ENCODE results near the gene C1S. TPM values are rescaled to one million over a fixed set of nuclear protein-coding genes. Genes with fewer than 3 reads are reported as not detected.
A peak's percentile ranks its signal among the peaks of the same experiment; 100 is the strongest.
"Not testable (repeated sequence)": the region's sequence is repeated elsewhere in the genome, so short reads cannot be mapped to it uniquely, and the experiment has no call there.

Gene C1S
- total RNA-seq = 100 to 1,000 TPM; 235 to 451 (median 312) TPM
- polyA plus RNA-seq = 100 to 1,000 TPM; 102 to 179 (median 128) TPM
- long read RNA-seq, donor 1, transcript C1S-202 (12 exons, 2,635 nt) = minor isoform, 6 of 75 reads
- long read RNA-seq, donor 1, transcript C1S-201 (12 exons, 2,972 nt) = major isoform, 12 of 75 reads
- long read RNA-seq, donor 1, partial matches to known transcripts = 56 of 75 reads
- long read RNA-seq, donor 1, other reads (novel, unspliced or antisense) = 0 of 75 reads
- long read RNA-seq, donor 2, transcript C1S-202 (12 exons, 2,635 nt) = minor isoform, 6 of 98 reads
- long read RNA-seq, donor 2, transcript C1S-201 (12 exons, 2,972 nt) = major isoform, 12 of 98 reads
- long read RNA-seq, donor 2, partial matches to known transcripts = 78 of 98 reads
- long read RNA-seq, donor 2, other reads (novel, unspliced or antisense) = 0 of 98 reads

- Histone ChIP-seq H3K27ac (peak within 1 kb of the TSS; percentile 35 to 81 (median 73)), H3K9me3 (no peaks in the 10 kb centered on the region), H3K36me3 (peaks cover 0 to 8% (median 0%) of the 10 kb centered on the region in 6 donors), H3K4me3 (peak within 1 kb of the TSS in 7 of 8 donors; percentile 5 to 57 (median 24)), H3K27me3 (replicated peaks in 1 of 7) (peaks cover 0 to 5% (median 0%) of the 10 kb centered on the region in 7 donors), H3K4me1 (peaks cover 0 to 24% (median 6%) of the 10 kb centered on the region in 6 donors)
- no peak for DNase-seq
- intact Hi-C loops (cut with DNase I; ENCODE audit: low total_unique reads) = no loop called here
- WGBS, 5 donors = 40 to 68% (median 56%) methylated on average over 9 to 10 of the region's 10 CpGs
- TF ChIP-seq POLR2AphosphoS5 (IDR thresholded peaks at IDR 0.05) (peak; percentile 72 to 80 (median 73)), CTCF (IDR thresholded peaks at IDR 0.05 in 8 of 11, conservative IDR thresholded peaks at IDR 0.05 in 3 of 11) (peak in 10 of 11 experiments; percentile 39 to 81 (median 60)), POLR2A (IDR thresholded peaks at IDR 0.05) (no peak)
Observed at GRCh38 chr12:7060353-7060954, at the start of gene C1S. Gene C1S, plus strand, starts transcription at chr12:7060718. Its CDS starts 1,195 bp downstream, at chr12:7061913.

- 66 to 91% (median 82%) methylated on average over 4 of the region's 4 CpGs for WGBS, 5 donors
- H3K4me1 ChIP-seq = peaks cover 0 to 43% (median 16%) of the 10 kb centered on the region in 6 donors
- H3K36me3 ChIP-seq = peaks cover 0 to 87% (median 7%) of the 10 kb centered on the region in 6 donors
- not testable (repeated sequence) for DNase-seq; H3K27ac ChIP-seq; H3K27me3 ChIP-seq (replicated peaks in 1 of 7); H3K4me3 ChIP-seq; H3K9me3 ChIP-seq
- intact Hi-C loops (cut with DNase I; ENCODE audit: low total_unique reads) = loop anchor here (10.0 kb wide), 1 partner anchor 83 kb away; the partner anchor contains the start of gene C1R
Observed at GRCh38 chr12:7011398-7011797, 49.1 kb upstream of the C1S start.

- TF ChIP-seq CTCF (IDR thresholded peaks at IDR 0.05 in 8 of 11, conservative IDR thresholded peaks at IDR 0.05 in 3 of 11) = no peak
- no peak for TF ChIP-seq POLR2AphosphoS5 (IDR thresholded peaks at IDR 0.05)
- TF ChIP-seq POLR2A (IDR thresholded peaks at IDR 0.05) = no peak
- Histone ChIP-seq H3K4me1 (peaks cover 5 to 50% (median 23%) of the 10 kb centered on the region in 6 donors), H3K27me3 (replicated peaks in 1 of 7) (no peaks in the 10 kb centered on the region), H3K9me3 (no peaks in the 10 kb centered on the region), H3K36me3 (peaks cover 0 to 80% (median 7%) of the 10 kb centered on the region in 6 donors), H3K27ac (no peak overlapping the region), H3K4me3 (no peak overlapping the region)
- intact Hi-C loops (cut with DNase I; ENCODE audit: low total_unique reads) = loop anchor here (10.0 kb wide), 1 partner anchor 83 kb away; the partner anchor contains the start of gene C1R
- no peak for DNase-seq
- WGBS, 5 donors = 72 to 92% (median 89%) methylated on average over 4 of the region's 4 CpGs
Observed at GRCh38 chr12:7012024-7012607, 48.4 kb upstream of the C1S start.

GRCh38 chr12:7013101-7013500 is 47.4 kb upstream of the C1S start:
- WGBS, 5 donors = 88 to 99% (median 95%) methylated on average over 3 of the region's 3 CpGs
- Histone ChIP-seq H3K9me3 (no peaks in the 10 kb centered on the region), H3K27ac (no peak overlapping the region), H3K4me3 (no peak overlapping the region), H3K4me1 (peaks cover 11 to 53% (median 26%) of the 10 kb centered on the region in 6 donors), H3K27me3 (replicated peaks in 1 of 7) (no peaks in the 10 kb centered on the region), H3K36me3 (peaks cover 0 to 75% (median 7%) of the 10 kb centered on the region in 6 donors)
- intact Hi-C loops (cut with DNase I; ENCODE audit: low total_unique reads) = loop anchor here (10.0 kb wide), 1 partner anchor 82 kb away; the partner anchor contains the start of gene C1R
- TF ChIP-seq POLR2A (IDR thresholded peaks at IDR 0.05) = no peak
- TF ChIP-seq CTCF (IDR thresholded peaks at IDR 0.05 in 8 of 11, conservative IDR thresholded peaks at IDR 0.05 in 3 of 11) = no peak
- DNase-seq = no peak

All from spleen (tissue), 13 donors.